Stimulated activated CD4-positive, alpha-beta T cell treated with anti-CD3 and anti-CD28 coated beads, Interleukin-4, amount 100 ng/mL, for 1 hour (primary cell): ENCODE measurements around the gene OVCH2.
"Not testable (repeated sequence)": the region's sequence is repeated elsewhere in the genome, so short reads cannot be mapped to it uniquely, and the experiment has no call there.

Experiments used
- DNase-seq: peaks from one replicate; pipeline ENCODE4 v3.0.0-alpha.2; 2020

Gene OVCH2

DNA sequence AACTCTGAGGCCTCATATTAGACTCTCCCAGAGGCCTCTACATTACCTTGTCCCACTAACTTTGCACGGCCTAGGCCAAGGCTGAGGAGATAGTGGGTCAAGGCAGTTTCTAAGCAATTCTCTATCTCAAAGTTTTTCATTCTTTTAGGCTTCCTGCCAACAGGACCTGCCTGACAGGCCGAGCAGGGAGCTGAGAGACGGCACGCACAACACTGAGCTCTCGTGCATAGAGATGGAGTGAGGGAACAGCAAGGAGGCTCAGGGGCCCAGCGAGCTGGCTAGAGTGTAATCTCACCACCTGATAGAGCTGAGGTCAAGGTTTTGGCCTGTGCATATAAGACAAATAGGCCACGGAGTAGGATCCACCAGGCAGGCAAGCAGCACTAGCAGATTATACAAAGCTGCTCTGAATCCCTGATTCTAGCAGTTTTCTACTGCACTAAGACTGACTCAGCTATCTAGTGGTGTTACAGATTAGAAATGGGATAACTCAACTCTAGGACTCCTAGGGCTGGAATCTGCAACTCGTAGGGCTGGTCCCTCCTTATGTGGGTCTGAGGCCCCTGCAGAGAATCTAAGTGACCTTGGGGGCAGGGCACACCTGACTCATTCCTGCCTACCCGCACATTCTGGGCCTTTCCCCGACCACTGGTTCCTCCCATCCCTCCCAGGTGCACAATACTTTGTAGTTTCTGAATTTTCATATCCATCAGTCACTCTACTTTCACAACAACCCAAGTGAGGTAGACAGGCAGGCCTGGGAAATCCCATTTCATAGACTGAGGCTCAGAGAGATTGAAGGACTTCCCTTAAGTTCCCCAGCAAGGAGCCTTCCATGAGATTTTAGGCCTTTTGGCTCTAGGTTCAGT, 34.7 kb downstream of the OVCH2 start:
- peak; percentile 27 for DNase-seq

- no peak for DNase-seq
These were observed 35.6 kb downstream of the OVCH2 start for GRCh38 chr11:7670641-7671040.

DNA sequence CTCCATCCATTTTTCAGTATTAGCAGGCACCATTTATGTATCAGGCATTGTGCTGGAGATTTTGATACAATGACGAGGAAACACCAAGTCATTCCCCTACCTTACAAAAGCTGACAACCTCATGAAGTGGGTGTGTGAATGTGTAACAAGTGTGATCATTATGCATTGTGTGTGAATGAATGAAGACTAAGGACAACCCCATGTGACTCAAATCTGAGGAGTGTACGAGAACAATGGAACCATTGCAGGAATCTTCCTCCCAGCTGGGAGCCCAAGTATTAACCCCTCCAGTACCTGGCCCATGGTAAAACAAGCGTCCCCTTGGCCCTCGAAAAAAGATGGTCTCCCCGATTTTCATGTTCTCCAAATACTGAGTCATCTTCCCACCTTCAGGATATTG, 37.4 kb downstream of the OVCH2 start:
- no peak for DNase-seq

DNA sequence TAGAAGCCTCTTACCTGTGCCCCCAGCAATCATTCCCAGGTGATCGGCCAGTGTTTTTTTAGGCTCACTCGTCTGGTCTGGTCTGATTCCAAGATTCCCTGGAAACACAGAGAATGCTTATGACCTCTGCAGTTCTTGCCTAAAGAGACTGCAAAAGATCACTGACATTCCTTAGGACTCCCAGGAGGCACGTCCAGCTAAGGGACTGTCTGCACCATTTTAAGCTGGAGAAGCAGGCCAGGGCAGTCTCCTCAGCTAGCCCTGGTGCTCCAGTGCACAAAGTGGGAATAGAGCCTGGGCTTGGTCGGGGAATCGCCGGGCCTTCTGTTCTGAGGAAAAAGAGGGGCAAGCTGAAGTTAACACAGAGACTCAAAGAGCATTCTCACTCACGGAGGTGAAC, 37.8 kb downstream of the OVCH2 start:
- no peak for DNase-seq

- no peak for DNase-seq
These were observed 38.8 kb downstream of the OVCH2 start for GRCh38 chr11:7667460-7667859.

- DNase-seq = no peak
These were observed 39.9 kb downstream of the OVCH2 start for GRCh38 chr11:7666292-7666866.

- DNase-seq = peak; percentile 74
These were observed 40.6 kb downstream of the OVCH2 start for GRCh38 chr11:7665473-7666291.

DNA sequence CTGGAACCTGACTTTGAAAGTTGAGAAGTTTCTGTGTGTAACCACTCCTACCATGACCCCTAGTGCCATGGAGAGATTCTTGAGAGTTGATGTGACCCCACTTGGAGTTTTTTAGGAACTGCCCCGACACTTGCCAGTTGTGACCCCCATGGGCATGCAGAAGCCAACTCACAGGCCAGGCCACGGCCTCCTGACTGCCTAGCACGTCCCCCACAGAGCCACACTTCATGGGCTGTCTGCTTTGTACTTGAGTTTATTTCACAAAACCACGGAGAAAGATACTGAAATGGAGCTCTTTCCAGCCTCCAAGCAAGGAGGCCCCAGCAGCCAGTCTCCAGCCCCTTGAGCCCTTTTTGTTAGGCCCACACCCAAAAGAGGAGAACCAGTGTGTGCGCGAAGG, 41.4 kb downstream of the OVCH2 start:
- DNase-seq = no peak

DNA sequence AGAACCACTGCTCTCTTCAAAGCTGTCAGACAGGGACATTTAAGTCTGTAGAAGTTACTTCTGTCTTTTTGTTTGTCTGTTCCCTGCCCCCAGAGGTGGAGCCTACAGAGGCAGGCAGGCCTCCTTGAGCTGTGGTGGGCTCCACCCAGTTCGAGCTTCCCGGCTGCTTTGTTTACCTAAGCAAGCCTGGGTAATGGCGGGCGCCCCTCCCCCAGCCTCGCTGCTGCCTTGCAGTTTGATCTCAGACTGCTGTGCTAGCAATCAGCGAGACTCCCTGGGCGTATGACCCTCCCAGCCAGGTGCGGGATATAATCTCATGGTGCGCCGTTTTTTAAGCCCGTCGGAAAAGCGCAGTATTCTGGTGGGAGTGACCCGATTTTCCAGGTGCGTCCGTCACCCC, 42.7 kb downstream of the OVCH2 start:
- DNase-seq = not testable (repeated sequence)

GRCh38 chr11:7657306-7658025, 48.8 kb downstream of the OVCH2 start:
- no peak for DNase-seq

GRCh38 chr11:7656704-7657103, 49.6 kb downstream of the OVCH2 start:
- DNase-seq = no peak

- DNase-seq = no peak
These were observed 50.7 kb downstream of the OVCH2 start for GRCh38 chr11:7655253-7656217.

DNA sequence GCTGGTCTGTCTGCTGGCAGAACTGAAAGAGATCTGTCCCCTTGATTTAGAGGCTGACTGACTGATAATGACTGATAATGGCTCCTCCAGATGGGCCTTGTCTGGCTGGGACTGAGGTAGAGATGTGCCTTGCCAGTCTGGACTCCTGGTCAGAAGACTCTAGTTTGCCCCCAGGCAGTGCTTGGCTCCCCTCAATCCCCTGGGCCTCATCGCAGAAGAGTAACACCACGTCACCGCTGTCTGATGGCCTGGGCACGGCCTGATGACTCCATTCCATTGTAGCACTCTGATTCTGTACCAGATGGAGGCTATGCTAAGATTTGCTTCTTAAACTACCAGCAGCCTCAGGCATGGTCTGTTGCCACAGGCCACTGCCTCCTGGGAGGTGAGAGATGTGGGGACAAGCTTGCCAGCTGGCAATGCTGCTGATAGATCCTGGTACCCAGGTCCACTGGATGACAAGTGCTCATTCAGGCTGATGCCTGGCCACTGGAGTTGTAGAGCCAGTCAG, 52.0 kb downstream of the OVCH2 start:
- DNase-seq = no peak

DNA sequence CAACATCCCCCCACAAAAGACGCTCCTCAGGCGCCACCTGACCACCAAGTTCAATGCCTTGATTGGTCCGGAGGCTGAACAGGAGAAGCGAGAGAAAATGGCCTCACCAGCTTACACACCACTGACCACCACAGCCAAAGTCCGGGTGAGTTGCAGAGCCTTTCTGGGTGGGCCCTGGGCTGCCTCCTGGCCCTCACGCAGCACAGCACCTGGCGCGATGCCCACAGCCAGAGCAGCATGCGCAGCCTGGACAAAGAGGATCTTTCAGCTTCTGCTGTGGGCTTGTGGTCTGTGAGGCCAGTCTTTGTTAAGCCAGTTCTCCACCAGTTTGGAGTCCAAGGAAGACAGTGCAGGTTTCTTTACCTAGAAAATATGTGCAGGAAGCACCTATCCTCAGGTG, 54.6 kb downstream of the OVCH2 start:
- DNase-seq = no peak

DNA sequence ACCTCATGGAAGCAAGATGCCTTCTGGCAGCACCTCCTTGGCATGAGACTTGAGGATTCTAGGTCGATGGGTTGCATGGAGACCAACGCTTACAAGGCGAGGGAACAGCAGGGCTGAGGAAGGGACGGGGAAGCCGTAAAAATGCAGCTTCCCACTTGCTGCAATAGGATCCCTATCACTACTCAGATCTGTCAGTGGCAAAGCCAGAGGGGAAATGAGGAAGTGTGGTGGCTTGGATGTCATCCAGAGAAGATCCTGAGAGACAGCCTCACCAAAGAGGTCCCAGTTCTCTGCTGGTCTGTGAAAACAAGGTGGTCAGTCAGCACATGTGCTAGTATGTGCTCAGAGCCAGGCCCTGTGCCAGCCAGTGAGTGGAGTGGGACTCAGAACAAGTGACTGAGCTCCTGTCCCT, 55.1 kb downstream of the OVCH2 start:
- no peak for DNase-seq

- DNase-seq = no peak
These were observed 58.0 kb downstream of the OVCH2 start for GRCh38 chr11:7648264-7648663.

- DNase-seq = no peak
These were observed 59.4 kb downstream of the OVCH2 start for GRCh38 chr11:7646866-7647265.

GRCh38 chr11:7645206-7645605, 61.1 kb downstream of the OVCH2 start:
- no peak for DNase-seq

GRCh38 chr11:7643314-7643713, 63.0 kb downstream of the OVCH2 start:
- no peak for DNase-seq

DNA sequence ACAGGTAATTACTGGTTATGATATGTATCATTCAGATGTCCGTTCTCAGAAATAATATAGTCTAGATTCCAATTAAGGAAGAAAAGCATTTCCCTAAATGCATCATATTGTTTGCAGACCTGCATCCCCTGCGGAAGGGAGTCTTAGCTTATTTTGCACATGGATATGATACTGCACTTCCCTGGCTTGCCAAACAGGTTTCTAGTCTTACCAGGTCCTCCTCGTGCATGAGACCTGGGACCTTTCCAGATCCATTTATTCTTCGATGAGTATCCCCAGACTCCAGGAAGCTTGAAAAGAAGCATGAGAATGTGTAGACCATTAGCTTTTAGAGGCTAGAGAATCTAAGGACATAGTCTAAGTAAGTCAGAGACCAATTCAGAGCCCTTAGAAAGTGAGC, 63.5 kb downstream of the OVCH2 start:
- DNase-seq = no peak

DNA sequence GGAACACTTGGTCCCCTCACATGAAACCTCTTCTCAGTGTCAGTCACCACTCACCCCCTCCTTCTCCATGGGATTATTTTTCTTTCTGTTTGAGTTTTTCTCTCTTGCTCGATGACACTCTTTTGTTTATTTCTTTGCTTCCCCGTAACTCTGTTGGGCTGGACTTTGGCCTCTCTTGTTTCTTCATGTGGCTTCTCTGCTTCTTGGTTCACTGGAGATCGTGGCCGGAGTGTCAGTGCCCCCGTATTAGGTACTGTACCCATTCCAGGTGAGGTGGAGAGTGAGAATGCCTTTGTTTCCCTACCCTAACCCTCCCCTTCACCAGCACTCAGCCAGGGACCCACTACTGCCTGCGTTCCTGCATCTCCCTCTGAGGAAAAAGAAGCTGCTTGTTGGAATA, 65.5 kb downstream of the OVCH2 start:
- DNase-seq = no peak

DNA sequence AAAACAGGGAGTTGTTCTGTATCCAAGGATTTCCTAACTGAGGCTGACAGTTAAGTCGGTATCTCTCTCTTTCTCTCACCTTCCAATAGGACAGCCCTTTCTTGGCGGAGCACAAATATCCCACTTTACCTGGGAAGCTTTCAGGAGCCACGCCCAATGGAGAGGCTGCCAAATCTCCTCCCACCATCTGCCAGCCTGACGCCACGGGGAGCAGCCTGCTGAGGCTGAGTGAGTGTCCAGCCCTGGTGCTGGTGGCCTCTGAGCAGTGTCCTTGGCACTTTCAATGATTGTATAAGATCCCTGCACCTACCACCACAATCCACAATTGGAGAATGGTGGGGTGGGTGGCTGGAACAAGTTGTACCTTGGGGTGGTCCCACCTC, 66.6 kb downstream of the OVCH2 start:
- DNase-seq = no peak
